ENCODE measurements around the gene CDK14. TPM values are rescaled to one million over a fixed set of nuclear protein-coding genes. Genes with fewer than 3 reads are reported as not detected.

Gene CDK14
- total and polyA plus RNA-seq, 2 donors (not counting 3 experiments of a cell fraction or from before 2014, with no cell fraction given): 5.5 to 34.2 TPM

DNA sequence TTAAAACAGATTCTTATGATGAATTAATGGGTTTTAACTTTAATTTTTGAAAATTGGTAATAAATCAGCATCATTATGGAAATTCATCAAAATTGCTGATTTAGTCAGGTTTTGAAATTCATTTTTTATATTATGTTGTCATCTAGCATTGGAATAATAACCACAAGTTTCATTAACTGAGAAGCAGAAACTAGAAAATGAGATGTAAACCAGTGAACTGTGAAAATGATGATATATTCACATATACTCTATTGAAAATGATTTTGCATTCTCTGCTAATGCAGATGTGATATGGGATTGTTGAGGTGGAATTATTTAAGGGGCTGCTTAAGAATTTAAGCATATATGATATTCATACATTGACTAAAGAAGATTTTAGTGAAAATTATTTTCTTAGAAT, 352.0 kb downstream of the CDK14 start:
- Histone ChIP-seq H3K79me2 (ENCODE audit: control insufficient read depth, insufficient read depth, low read length) (no peaks in the 10 kb centered on the region), H4K20me1 (replicated peaks; ENCODE audit: control insufficient read depth, extremely low read depth, insufficient read depth, low read length) (no peaks in the 10 kb centered on the region), H3K4me1 (ENCODE audit: control insufficient read depth, extremely low read depth, insufficient read depth, low read length) (no peaks in the 10 kb centered on the region), H3K27ac (ENCODE audit: insufficient read depth, low read depth, low read length) (no peak overlapping the region), H3K36me3 (ENCODE audit: control insufficient read depth in 2 of 2, extremely low read depth in 1 of 2, insufficient read depth in 2 of 2, low read length in 2 of 2) (no peaks in the 10 kb centered on the region), H3K4me2 (ENCODE audit: insufficient read depth, low read length) (no peak overlapping the region), H3K27me3 (ENCODE audit: control insufficient read depth in 2 of 2, insufficient read depth in 2 of 2, low read length in 2 of 2) (no peaks in the 10 kb centered on the region), H3K4me3 (replicated peaks in 1 of 3; ENCODE audit: insufficient read depth in 1 of 3, low read depth in 1 of 3, low read length in 3 of 3) (no peak overlapping the region), H3K9me3 (replicated peaks; ENCODE audit: control insufficient read depth, insufficient read depth, low read length) (no peaks in the 10 kb centered on the region), H2AFZ (ENCODE audit: low read depth, low read length) (no peak overlapping the region), H3K9ac (replicated peaks; ENCODE audit: extremely low read depth, insufficient read depth, low read length) (no peak overlapping the region), H3K9me1 (replicated peaks; ENCODE audit: control insufficient read depth, extremely low read depth, insufficient read depth, low read length) (no peaks in the 10 kb centered on the region)
- DNase-seq (ENCODE audit: low read depth, low spot score) (no peak), FAIRE-seq (no peak)
- POLR2A ChIA-PET: no interaction called here
- dilution Hi-C loops (cut with MboI; ENCODE audit: extremely low pct_ligation_motif_present, low sequenced_read_pairs): no loop called here
- CTCF ChIA-PET: no interaction called here
- TF ChIP-seq, protein P1, sequence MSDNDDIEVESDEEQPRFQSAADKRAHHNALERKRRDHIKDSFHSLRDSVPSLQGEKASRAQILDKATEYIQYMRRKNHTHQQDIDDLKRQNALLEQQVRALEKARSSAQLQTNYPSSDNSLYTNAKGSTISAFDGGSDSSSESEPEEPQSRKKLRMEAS (IDR thresholded peaks at IDR 0.05; ENCODE audit: insufficient read depth, insufficient read length): no peak
- no peak for TF ChIP-seq POLR2AphosphoS5 (IDR thresholded peaks at IDR 0.05; ENCODE audit: insufficient read depth, low read depth, low read length)
- TF ChIP-seq MYC (IDR thresholded peaks at IDR 0.05; ENCODE audit: low read depth, low read length): no peak
- no peak for TF ChIP-seq POLR2A (IDR thresholded peaks at IDR 0.05; ENCODE audit: low read depth, low read length)
- TF ChIP-seq, protein P2, sequence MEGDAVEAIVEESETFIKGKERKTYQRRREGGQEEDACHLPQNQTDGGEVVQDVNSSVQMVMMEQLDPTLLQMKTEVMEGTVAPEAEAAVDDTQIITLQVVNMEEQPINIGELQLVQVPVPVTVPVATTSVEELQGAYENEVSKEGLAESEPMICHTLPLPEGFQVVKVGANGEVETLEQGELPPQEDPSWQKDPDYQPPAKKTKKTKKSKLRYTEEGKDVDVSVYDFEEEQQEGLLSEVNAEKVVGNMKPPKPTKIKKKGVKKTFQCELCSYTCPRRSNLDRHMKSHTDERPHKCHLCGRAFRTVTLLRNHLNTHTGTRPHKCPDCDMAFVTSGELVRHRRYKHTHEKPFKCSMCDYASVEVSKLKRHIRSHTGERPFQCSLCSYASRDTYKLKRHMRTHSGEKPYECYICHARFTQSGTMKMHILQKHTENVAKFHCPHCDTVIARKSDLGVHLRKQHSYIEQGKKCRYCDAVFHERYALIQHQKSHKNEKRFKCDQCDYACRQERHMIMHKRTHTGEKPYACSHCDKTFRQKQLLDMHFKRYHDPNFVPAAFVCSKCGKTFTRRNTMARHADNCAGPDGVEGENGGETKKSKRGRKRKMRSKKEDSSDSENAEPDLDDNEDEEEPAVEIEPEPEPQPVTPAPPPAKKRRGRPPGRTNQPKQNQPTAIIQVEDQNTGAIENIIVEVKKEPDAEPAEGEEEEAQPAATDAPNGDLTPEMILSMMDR (IDR thresholded peaks at IDR 0.05; ENCODE audit: extremely low read depth in 1 of 2, insufficient read depth in 1 of 2, low read depth in 1 of 2, low read length in 2 of 2): no peak
- BruUV-seq (replicated peaks): no TSS peak
- intact Hi-C loops (cut with micrococcal nuclease): no loop called here

DNA sequence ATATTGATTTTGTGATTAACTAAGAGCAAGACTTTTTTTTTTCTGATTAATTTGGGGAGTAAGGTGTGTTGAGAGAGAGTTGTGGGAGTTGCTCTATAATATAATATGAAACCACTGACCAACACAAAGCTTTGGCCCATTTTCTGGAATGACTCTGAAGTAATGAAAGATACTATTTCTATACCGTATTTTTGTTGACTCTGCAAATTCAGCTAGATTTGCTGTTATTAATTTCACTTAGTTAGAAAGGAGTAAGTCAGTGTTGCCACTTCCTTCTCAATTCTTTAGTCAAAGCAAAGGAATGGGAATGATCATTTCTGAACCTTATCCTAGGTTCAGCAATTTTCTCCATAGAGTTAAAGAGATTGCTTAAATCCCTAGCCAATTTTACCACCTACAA, 355.1 kb downstream of the CDK14 start:
- Histone ChIP-seq H3K9me1 (replicated peaks; ENCODE audit: control insufficient read depth, extremely low read depth, insufficient read depth, low read length) (no peaks in the 10 kb centered on the region), H3K79me2 (ENCODE audit: control insufficient read depth, insufficient read depth, low read length) (no peaks in the 10 kb centered on the region), H3K27ac (ENCODE audit: insufficient read depth, low read depth, low read length) (no peak overlapping the region), H3K4me1 (ENCODE audit: control insufficient read depth, extremely low read depth, insufficient read depth, low read length) (no peaks in the 10 kb centered on the region), H3K4me2 (ENCODE audit: insufficient read depth, low read length) (no peak overlapping the region), H3K36me3 (ENCODE audit: control insufficient read depth in 2 of 2, extremely low read depth in 1 of 2, insufficient read depth in 2 of 2, low read length in 2 of 2) (no peaks in the 10 kb centered on the region), H3K9ac (replicated peaks; ENCODE audit: extremely low read depth, insufficient read depth, low read length) (no peak overlapping the region), H3K27me3 (ENCODE audit: control insufficient read depth in 2 of 2, insufficient read depth in 2 of 2, low read length in 2 of 2) (no peaks in the 10 kb centered on the region), H4K20me1 (replicated peaks; ENCODE audit: control insufficient read depth, extremely low read depth, insufficient read depth, low read length) (no peaks in the 10 kb centered on the region), H3K9me3 (replicated peaks; ENCODE audit: control insufficient read depth, insufficient read depth, low read length) (no peaks in the 10 kb centered on the region), H2AFZ (ENCODE audit: low read depth, low read length) (no peak overlapping the region), H3K4me3 (replicated peaks in 1 of 3; ENCODE audit: insufficient read depth in 1 of 3, low read depth in 1 of 3, low read length in 3 of 3) (no peak overlapping the region)
- no TSS peak for BruUV-seq (replicated peaks)
- FAIRE-seq (no peak), DNase-seq (ENCODE audit: low read depth, low spot score) (no peak)
- no peak for TF ChIP-seq MYC (IDR thresholded peaks at IDR 0.05; ENCODE audit: low read depth, low read length)
- TF ChIP-seq EZH2 (IDR thresholded peaks at IDR 0.05; ENCODE audit: borderline replicate concordance, low read depth, low read length, severe bottlenecking): no peak
- TF ChIP-seq, protein P2 (IDR thresholded peaks at IDR 0.05; ENCODE audit: extremely low read depth in 1 of 2, insufficient read depth in 1 of 2, low read depth in 1 of 2, low read length in 2 of 2): no peak
- no peak for TF ChIP-seq JUN (IDR thresholded peaks at IDR 0.05; ENCODE audit: borderline replicate concordance, insufficient read depth, insufficient read length, low read depth)
- no peak for TF ChIP-seq FOS (IDR thresholded peaks at IDR 0.05; ENCODE audit: borderline replicate concordance, insufficient read depth, low read length)
- TF ChIP-seq, protein P1 (IDR thresholded peaks at IDR 0.05; ENCODE audit: insufficient read depth, insufficient read length): no peak
- no peak for TF ChIP-seq POLR2AphosphoS5 (IDR thresholded peaks at IDR 0.05; ENCODE audit: insufficient read depth, low read depth, low read length)
- no peak for TF ChIP-seq GATA2 (IDR thresholded peaks at IDR 0.05; ENCODE audit: insufficient read depth, insufficient read length, low read depth, low read length)
- no peak for TF ChIP-seq POLR2A (IDR thresholded peaks at IDR 0.05; ENCODE audit: low read depth, low read length)
- CTCF ChIA-PET: no interaction called here
- POLR2A ChIA-PET: no interaction called here
- dilution Hi-C loops (cut with MboI; ENCODE audit: extremely low pct_ligation_motif_present, low sequenced_read_pairs) (no loop called here), intact Hi-C loops (cut with micrococcal nuclease) (no loop called here)
